ENCODE measurements around the gene SRGAP1. TPM values are rescaled to one million over a fixed set of nuclear protein-coding genes. Genes with fewer than 3 reads are reported as not detected.

The SRGAP1 gene
- polyA plus RNA-seq, 1 donor (not counting 4 experiments of a cell fraction or from before 2014, with no cell fraction given) = 4.5 TPM

GRCh38 chr12:63836936-63837335 is 7.6 kb upstream of the SRGAP1 start:
- no peaks in the 10 kb centered on the region for H3K4me1 ChIP-seq (ENCODE audit: control insufficient read depth, extremely low read depth, insufficient read depth, low read length)
- no peak overlapping the region for H3K27ac ChIP-seq (ENCODE audit: control insufficient read depth, insufficient read depth, low read length)
- no peaks in the 10 kb centered on the region for H3K79me2 ChIP-seq (ENCODE audit: control insufficient read depth, insufficient read depth, low read length)
- H2AFZ ChIP-seq (ENCODE audit: control insufficient read depth, low read length) = no peak overlapping the region
- H3K27me3 ChIP-seq (ENCODE audit: control insufficient read depth, extremely low read depth, insufficient read depth, low read length) = no peaks in the 10 kb centered on the region
- FAIRE-seq (no peak), DNase-seq (ENCODE audit: low read depth, low spot score) (no peak)
- no peak overlapping the region for H3K4me2 ChIP-seq (ENCODE audit: control insufficient read depth, extremely low read depth, insufficient read depth, low read depth, low read length)
- no peaks in the 10 kb centered on the region for H4K20me1 ChIP-seq (ENCODE audit: control insufficient read depth, extremely low read depth, insufficient read depth, low read length)
- dilution Hi-C loops (cut with MboI; ENCODE audit: extremely low pct_ligation_motif_present, low sequenced_read_pairs) = loop anchor here (25.0 kb wide), 1 partner anchor 425 kb away; no protein-coding TSS in a partner anchor
- no peaks in the 10 kb centered on the region for H3K9me1 ChIP-seq (ENCODE audit: control insufficient read depth, extremely low read depth, insufficient read depth, low read length)
- H3K4me3 ChIP-seq (ENCODE audit: control insufficient read depth in 2 of 3, extremely low read depth in 1 of 3, insufficient read depth in 2 of 3, low read depth in 1 of 3, low read length in 3 of 3) = no peak overlapping the region
- H3K9ac ChIP-seq (ENCODE audit: control insufficient read depth, extremely low read depth, insufficient read depth, low read length) = no peak overlapping the region
- TF ChIP-seq EZH2 (IDR thresholded peaks at IDR 0.05; ENCODE audit: low read length) = no peak
- no peak for TF ChIP-seq CTCF (optimal IDR thresholded peaks at IDR 0.05 in 1 of 3, IDR thresholded peaks at IDR 0.05 in 1 of 3, conservative IDR thresholded peaks at IDR 0.05 in 1 of 3; ENCODE audit: extremely low read depth in 1 of 3, insufficient read depth in 2 of 3, low read length in 3 of 3)
- no peaks in the 10 kb centered on the region for H3K9me3 ChIP-seq (ENCODE audit: control insufficient read depth, low read depth, low read length)
- H3K36me3 ChIP-seq (ENCODE audit: control insufficient read depth in 2 of 2, extremely low read depth in 1 of 2, insufficient read depth in 2 of 2, low read length in 2 of 2) = no peaks in the 10 kb centered on the region

GRCh38 chr12:63838411-63838810 is 6.1 kb upstream of the SRGAP1 start:
- Histone ChIP-seq H3K36me3 (ENCODE audit: control insufficient read depth in 2 of 2, extremely low read depth in 1 of 2, insufficient read depth in 2 of 2, low read length in 2 of 2) (no peaks in the 10 kb centered on the region), H3K9me3 (ENCODE audit: control insufficient read depth, low read depth, low read length) (no peaks in the 10 kb centered on the region), H4K20me1 (ENCODE audit: control insufficient read depth, extremely low read depth, insufficient read depth, low read length) (no peaks in the 10 kb centered on the region), H3K4me3 (ENCODE audit: control insufficient read depth in 2 of 3, extremely low read depth in 1 of 3, insufficient read depth in 2 of 3, low read depth in 1 of 3, low read length in 3 of 3) (no peak overlapping the region), H3K27ac (ENCODE audit: control insufficient read depth, insufficient read depth, low read length) (no peak overlapping the region), H3K9ac (ENCODE audit: control insufficient read depth, extremely low read depth, insufficient read depth, low read length) (no peak overlapping the region), H3K4me2 (ENCODE audit: control insufficient read depth, extremely low read depth, insufficient read depth, low read depth, low read length) (no peak overlapping the region), H3K27me3 (ENCODE audit: control insufficient read depth, extremely low read depth, insufficient read depth, low read length) (no peaks in the 10 kb centered on the region), H3K9me1 (ENCODE audit: control insufficient read depth, extremely low read depth, insufficient read depth, low read length) (no peaks in the 10 kb centered on the region), H3K79me2 (ENCODE audit: control insufficient read depth, insufficient read depth, low read length) (no peaks in the 10 kb centered on the region), H2AFZ (ENCODE audit: control insufficient read depth, low read length) (no peak overlapping the region), H3K4me1 (ENCODE audit: control insufficient read depth, extremely low read depth, insufficient read depth, low read length) (peaks cover 2% of the 10 kb centered on the region)
- DNase-seq (ENCODE audit: low read depth, low spot score) = no peak
- dilution Hi-C loops (cut with MboI; ENCODE audit: extremely low pct_ligation_motif_present, low sequenced_read_pairs) = loop anchor here (25.0 kb wide), 1 partner anchor 424 kb away; no protein-coding TSS in a partner anchor
- TF ChIP-seq CTCF (optimal IDR thresholded peaks at IDR 0.05 in 1 of 3, IDR thresholded peaks at IDR 0.05 in 1 of 3, conservative IDR thresholded peaks at IDR 0.05 in 1 of 3; ENCODE audit: extremely low read depth in 1 of 3, insufficient read depth in 2 of 3, low read length in 3 of 3) (no peak), EZH2 (IDR thresholded peaks at IDR 0.05; ENCODE audit: low read length) (no peak)
- FAIRE-seq = no peak
